OCI-LY7 (cell line): Measurements from ENCODE around the gene HTR3A.

Source experiments
- EZH2phosphoT487 ChIP-seq: fragments of 200-600 bp; sonication (generic); IDR thresholded peaks from 2 replicates; pipeline ENCODE4 v1.6.1; 2018; ENCODE audit warnings: low read depth, borderline replicate concordance, mild to moderate bottlenecking, mixed run types, antibody characterized with exemption, low read length, moderate library complexity, mixed read lengths
- TF ChIP-seq, protein P1 (sequence below): fragments of 200-600 bp; sonication (generic); conservative IDR thresholded peaks from 2 replicates; pipeline ENCODE4 v1.5.1; 2014; ENCODE audit warnings: mild to moderate bottlenecking, antibody characterized with exemption, low read length, moderate library complexity, mixed read lengths

- TF ChIP-seq, protein P1, sequence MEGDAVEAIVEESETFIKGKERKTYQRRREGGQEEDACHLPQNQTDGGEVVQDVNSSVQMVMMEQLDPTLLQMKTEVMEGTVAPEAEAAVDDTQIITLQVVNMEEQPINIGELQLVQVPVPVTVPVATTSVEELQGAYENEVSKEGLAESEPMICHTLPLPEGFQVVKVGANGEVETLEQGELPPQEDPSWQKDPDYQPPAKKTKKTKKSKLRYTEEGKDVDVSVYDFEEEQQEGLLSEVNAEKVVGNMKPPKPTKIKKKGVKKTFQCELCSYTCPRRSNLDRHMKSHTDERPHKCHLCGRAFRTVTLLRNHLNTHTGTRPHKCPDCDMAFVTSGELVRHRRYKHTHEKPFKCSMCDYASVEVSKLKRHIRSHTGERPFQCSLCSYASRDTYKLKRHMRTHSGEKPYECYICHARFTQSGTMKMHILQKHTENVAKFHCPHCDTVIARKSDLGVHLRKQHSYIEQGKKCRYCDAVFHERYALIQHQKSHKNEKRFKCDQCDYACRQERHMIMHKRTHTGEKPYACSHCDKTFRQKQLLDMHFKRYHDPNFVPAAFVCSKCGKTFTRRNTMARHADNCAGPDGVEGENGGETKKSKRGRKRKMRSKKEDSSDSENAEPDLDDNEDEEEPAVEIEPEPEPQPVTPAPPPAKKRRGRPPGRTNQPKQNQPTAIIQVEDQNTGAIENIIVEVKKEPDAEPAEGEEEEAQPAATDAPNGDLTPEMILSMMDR: no peak
- TF ChIP-seq EZH2phosphoT487: no peak
Observed at GRCh38 chr11:113952070-113952469, 22.8 kb upstream of the HTR3A start.
